Measurements from ENCODE around the gene G2E3. TPM values are rescaled to one million over a fixed set of nuclear protein-coding genes. Genes with fewer than 3 reads are reported as not detected.

The G2E3 gene
- total and polyA plus RNA-seq, 2 of the 13 experiments (the other 11 are each of a cell fraction or from before 2014, with no cell fraction given) = 22.8 to 63.0 TPM

- no peak for TF ChIP-seq FOXA1 (IDR thresholded peaks at IDR 0.05)
- TF ChIP-seq FOXA1 (CRISPR knock-in tag; IDR thresholded peaks at IDR 0.05) = peak; percentile 59; the same call in 1 of the 2 replicates
- no peak for TF ChIP-seq SATB2 (CRISPR knock-in tag; IDR thresholded peaks at IDR 0.05)
- TF ChIP-seq POLR2A (IDR thresholded peaks at IDR 0.05; ENCODE audit: insufficient read depth in 1 of 2, low read depth in 2 of 2, low read length in 2 of 2) = no peak
- peak; percentile 35; the same call in 1 of the 2 replicates for TF ChIP-seq ZNF614 (CRISPR knock-in tag; IDR thresholded peaks at IDR 0.05; ENCODE audit: borderline replicate concordance)
- peak; percentile 60; the same call in 1 of the 2 replicates for TF ChIP-seq PITX1 (CRISPR knock-in tag; IDR thresholded peaks at IDR 0.05)
- TF ChIP-seq ZNF34 (CRISPR knock-in tag; IDR thresholded peaks at IDR 0.05; ENCODE audit: borderline replicate concordance) = 0 out of 2 replicates have a peak, but pooled peaks have one; percentile 69
- TF ChIP-seq FOXA3 (CRISPR knock-in tag; IDR thresholded peaks at IDR 0.05) = no peak
- TF ChIP-seq, protein P1, sequence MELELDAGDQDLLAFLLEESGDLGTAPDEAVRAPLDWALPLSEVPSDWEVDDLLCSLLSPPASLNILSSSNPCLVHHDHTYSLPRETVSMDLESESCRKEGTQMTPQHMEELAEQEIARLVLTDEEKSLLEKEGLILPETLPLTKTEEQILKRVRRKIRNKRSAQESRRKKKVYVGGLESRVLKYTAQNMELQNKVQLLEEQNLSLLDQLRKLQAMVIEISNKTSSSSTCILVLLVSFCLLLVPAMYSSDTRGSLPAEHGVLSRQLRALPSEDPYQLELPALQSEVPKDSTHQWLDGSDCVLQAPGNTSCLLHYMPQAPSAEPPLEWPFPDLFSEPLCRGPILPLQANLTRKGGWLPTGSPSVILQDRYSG (CRISPR knock-in tag; IDR thresholded peaks at IDR 0.05) = no peak
- TF ChIP-seq HMGXB4 (CRISPR knock-in tag; IDR thresholded peaks at IDR 0.05; ENCODE audit: borderline replicate concordance in 1 of 2, low read depth in 1 of 2) = peak; percentile 65 to 68; a peak in 3 of 4 replicates
- peak; percentile 44; the same call in 1 of the 2 replicates for TF ChIP-seq CREB1 (IDR thresholded peaks at IDR 0.05)
- TF ChIP-seq CREB1 (CRISPR knock-in tag; IDR thresholded peaks at IDR 0.05) = no peak
- TF ChIP-seq CC2D1A (CRISPR knock-in tag; IDR thresholded peaks at IDR 0.05) = 0 out of 2 replicates have a peak, but pooled peaks have one; percentile 66
- TF ChIP-seq ZNF879 (CRISPR knock-in tag; IDR thresholded peaks at IDR 0.05) = no peak
- peak; percentile 57; the same call in 1 of the 2 replicates for TF ChIP-seq ELF3 (CRISPR knock-in tag; IDR thresholded peaks at IDR 0.05)
- TF ChIP-seq ZNF20 (CRISPR knock-in tag; IDR thresholded peaks at IDR 0.05) = no peak
- no peak for TF ChIP-seq ZNF460 (CRISPR knock-in tag; IDR thresholded peaks at IDR 0.05; ENCODE audit: borderline replicate concordance)
- no peak for TF ChIP-seq ZFP36L1 (CRISPR knock-in tag; IDR thresholded peaks at IDR 0.05)
- TF ChIP-seq, protein P2, sequence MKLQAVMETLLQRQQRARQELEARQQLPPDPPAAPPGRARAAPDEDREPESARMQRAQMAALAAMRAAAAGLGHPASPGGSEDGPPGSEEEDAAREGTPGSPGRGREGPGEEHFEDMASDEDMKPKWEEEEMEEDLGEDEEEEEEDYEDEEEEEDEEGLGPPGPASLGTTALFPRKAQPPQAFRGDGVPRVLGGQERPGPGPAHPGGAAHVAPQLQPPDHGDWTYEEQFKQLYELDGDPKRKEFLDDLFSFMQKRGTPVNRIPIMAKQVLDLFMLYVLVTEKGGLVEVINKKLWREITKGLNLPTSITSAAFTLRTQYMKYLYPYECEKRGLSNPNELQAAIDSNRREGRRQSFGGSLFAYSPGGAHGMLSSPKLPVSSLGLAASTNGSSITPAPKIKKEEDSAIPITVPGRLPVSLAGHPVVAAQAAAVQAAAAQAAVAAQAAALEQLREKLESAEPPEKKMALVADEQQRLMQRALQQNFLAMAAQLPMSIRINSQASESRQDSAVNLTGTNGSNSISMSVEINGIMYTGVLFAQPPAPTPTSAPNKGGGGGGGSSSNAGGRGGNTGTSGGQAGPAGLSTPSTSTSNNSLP (IDR thresholded peaks at IDR 0.05; ENCODE audit: low read depth, low read length) = peak; percentile 74
- peak; percentile 95 for TF ChIP-seq PATZ1 (CRISPR knock-in tag; IDR thresholded peaks at IDR 0.05)
Measured at GRCh38 chr14:30656190-30656632, 97.3 kb downstream of the G2E3 start (continued).
